GM23338 (cell line): Measurements from ENCODE around the gene NCAPH2. TPM values are rescaled to one million over a fixed set of nuclear protein-coding genes. Genes with fewer than 3 reads are reported as not detected.

Experiments used
- REST ChIP-seq: IDR thresholded peaks from one replicate; pipeline ENCODE4 v1.6.1; 2018; ENCODE audit warnings: antibody characterized with exemption; ENCODE audit not compliant: unreplicated experiment
- STAT1 ChIP-seq: IDR thresholded peaks from one replicate; pipeline ENCODE4 v1.6.1; 2016; ENCODE audit warnings: antibody characterized with exemption; ENCODE audit not compliant: unreplicated experiment
- polyA plus RNA-seq: library from polyadenylated mRNA; unstranded; fragments of >200 nt; fragmentation: Nextera tagmentation; extraction: Ambion mirVana; gene quantifications from 2 replicates; pipeline ENCODE4 v1.2.1, GENCODE V29; 2016
- total RNA-seq: library from RNA; depleted of rRNA; stranded (reverse); fragments of >200 nt; shearing (Covaris generic); gene quantifications from 2 replicates; pipeline ENCODE4 v1.2.3, GENCODE V29; 2014; rRNA removed

NCAPH2 gene
- total and polyA plus RNA-seq, 2 experiments from 2014 or later: 52.2 to 76.1 TPM

- TF ChIP-seq REST (no peak), STAT1 (no peak)
Observed at GRCh38 chr22:50574383-50574755, 66.3 kb downstream of the NCAPH2 start (continued).

Other genes with a start within 250 kb of the NCAPH2 start
- 20.4 and 26.1 TPM in 2 replicates for gene MAPK12, start 246.5 kb upstream of the NCAPH2 start, total RNA-seq
- 10.4 and 15.8 TPM in 2 replicates for gene MAPK12, start 246.5 kb upstream of the NCAPH2 start, polyA plus RNA-seq
- gene MAPK11, start 237.8 kb upstream of the NCAPH2 start, total RNA-seq: 1.6 and 1.9 TPM in 2 replicates
- gene MAPK11, start 237.8 kb upstream of the NCAPH2 start, polyA plus RNA-seq: 0.34 and 0.78 TPM in 2 replicates
- gene PLXNB2, start 200.6 kb upstream of the NCAPH2 start, total RNA-seq: 66.3 and 70.4 TPM in 2 replicates
- 29.1 and 33.0 TPM in 2 replicates for gene PLXNB2, start 200.6 kb upstream of the NCAPH2 start, polyA plus RNA-seq
- gene DENND6B, start 181.2 kb upstream of the NCAPH2 start, total RNA-seq: 1.3 TPM in 2 replicates
- 0.12 and 0.71 TPM in 2 replicates for gene DENND6B, start 181.2 kb upstream of the NCAPH2 start, polyA plus RNA-seq
- gene PPP6R2, start 164.9 kb upstream of the NCAPH2 start, total RNA-seq: 37.5 and 45.8 TPM in 2 replicates
- 11.9 and 13.4 TPM in 2 replicates for gene PPP6R2, start 164.9 kb upstream of the NCAPH2 start, polyA plus RNA-seq
- gene SBF1, start 33.2 kb upstream of the NCAPH2 start, total RNA-seq: 83.2 and 85.4 TPM in 2 replicates
- 23.3 and 26.5 TPM in 2 replicates for gene SBF1, start 33.2 kb upstream of the NCAPH2 start, polyA plus RNA-seq
- 7.1 and 12.8 TPM in 2 replicates for gene ADM2, start 26.7 kb upstream of the NCAPH2 start, total RNA-seq
- 3.3 and 3.5 TPM in 2 replicates for gene ADM2, start 26.7 kb upstream of the NCAPH2 start, polyA plus RNA-seq
- 0.16 TPM in 1 of 2 replicates, not detected in the other for gene MIOX, start 21.4 kb upstream of the NCAPH2 start, total RNA-seq
- not detected in 2 replicates for gene MIOX, start 21.4 kb upstream of the NCAPH2 start, polyA plus RNA-seq
- gene LMF2, start 522 bp upstream of the NCAPH2 start, total RNA-seq: 30.7 and 36.3 TPM in 2 replicates
- gene LMF2, start 522 bp upstream of the NCAPH2 start, polyA plus RNA-seq: 14.6 and 15.6 TPM in 2 replicates
- gene SCO2, start 17.4 kb downstream of the NCAPH2 start, total RNA-seq: 1.6 and 4.9 TPM in 2 replicates
- 1.1 and 2.6 TPM in 2 replicates for gene SCO2, start 17.4 kb downstream of the NCAPH2 start, polyA plus RNA-seq
- gene TYMP, start 21.8 kb downstream of the NCAPH2 start, total RNA-seq: 0.28 and 1.2 TPM in 2 replicates
- gene TYMP, start 21.8 kb downstream of the NCAPH2 start, polyA plus RNA-seq: 1.8 and 1.9 TPM in 2 replicates
- 0.58 TPM in 1 of 2 replicates, not detected in the other for gene KLHDC7B, start 37.7 kb downstream of the NCAPH2 start, total RNA-seq
- not detected in 2 replicates for gene KLHDC7B, start 37.7 kb downstream of the NCAPH2 start, polyA plus RNA-seq
- gene SYCE3, start 54.7 kb downstream of the NCAPH2 start, total RNA-seq: not detected in 2 replicates
- not detected in 2 replicates for gene SYCE3, start 54.7 kb downstream of the NCAPH2 start, polyA plus RNA-seq
- 5.5 and 14.4 TPM in 2 replicates for gene CPT1B, start 70.2 kb downstream of the NCAPH2 start, total RNA-seq
- gene CPT1B, start 70.2 kb downstream of the NCAPH2 start, polyA plus RNA-seq: 5.6 and 6.4 TPM in 2 replicates
- 51.2 and 67.0 TPM in 2 replicates for gene CHKB, start 74.6 kb downstream of the NCAPH2 start, total RNA-seq
- 61.6 and 63.7 TPM in 2 replicates for gene CHKB, start 74.6 kb downstream of the NCAPH2 start, polyA plus RNA-seq
- 2.8 and 3.5 TPM in 2 replicates for gene MAPK8IP2, start 92.6 kb downstream of the NCAPH2 start, total RNA-seq
- gene MAPK8IP2, start 92.6 kb downstream of the NCAPH2 start, polyA plus RNA-seq: 0.15 and 0.16 TPM in 2 replicates
- gene ARSA, start 119.9 kb downstream of the NCAPH2 start, total RNA-seq: 8.2 and 8.6 TPM in 2 replicates
- gene ARSA, start 119.9 kb downstream of the NCAPH2 start, polyA plus RNA-seq: 7.1 and 8.1 TPM in 2 replicates
- 4.9 and 5.1 TPM in 2 replicates for gene SHANK3, start 164.6 kb downstream of the NCAPH2 start, total RNA-seq
- gene SHANK3, start 164.6 kb downstream of the NCAPH2 start, polyA plus RNA-seq: 0.52 and 0.56 TPM in 2 replicates
- 2.2 TPM in 1 of 2 replicates, not detected in the other for gene ACR, start 230.0 kb downstream of the NCAPH2 start, total RNA-seq
- not detected in 2 replicates for gene ACR, start 230.0 kb downstream of the NCAPH2 start, polyA plus RNA-seq